CD4-positive, alpha-beta T cell treated with Interleukin-15 for 1 hour (primary cell): ENCODE results near the gene NUDCD3.

Experiments used
- DNase-seq: peaks from one replicate; pipeline ENCODE4 v3.0.0-alpha.2; 2020

The NUDCD3 gene

DNA sequence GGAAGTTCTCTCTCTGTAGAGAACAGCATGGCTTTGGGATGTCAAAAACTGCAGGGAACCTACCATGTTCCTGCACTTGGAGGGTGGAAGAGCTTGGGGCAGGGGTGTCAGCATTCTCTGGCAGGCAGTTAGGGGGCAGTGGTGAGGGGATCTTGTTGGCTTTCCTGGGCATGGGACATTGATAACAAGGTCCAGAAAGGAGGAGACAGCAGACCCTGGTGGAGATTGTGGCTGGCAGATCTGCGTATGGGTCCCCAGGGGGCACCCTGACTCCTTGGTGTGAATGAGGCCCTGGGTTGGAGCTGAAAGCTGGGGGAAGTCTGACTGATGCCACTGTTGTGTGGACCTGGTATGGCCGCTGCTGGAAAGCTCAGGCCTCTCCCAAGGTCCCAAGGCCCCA is 142.2 kb downstream of the NUDCD3 start:
- no peak for DNase-seq

DNA sequence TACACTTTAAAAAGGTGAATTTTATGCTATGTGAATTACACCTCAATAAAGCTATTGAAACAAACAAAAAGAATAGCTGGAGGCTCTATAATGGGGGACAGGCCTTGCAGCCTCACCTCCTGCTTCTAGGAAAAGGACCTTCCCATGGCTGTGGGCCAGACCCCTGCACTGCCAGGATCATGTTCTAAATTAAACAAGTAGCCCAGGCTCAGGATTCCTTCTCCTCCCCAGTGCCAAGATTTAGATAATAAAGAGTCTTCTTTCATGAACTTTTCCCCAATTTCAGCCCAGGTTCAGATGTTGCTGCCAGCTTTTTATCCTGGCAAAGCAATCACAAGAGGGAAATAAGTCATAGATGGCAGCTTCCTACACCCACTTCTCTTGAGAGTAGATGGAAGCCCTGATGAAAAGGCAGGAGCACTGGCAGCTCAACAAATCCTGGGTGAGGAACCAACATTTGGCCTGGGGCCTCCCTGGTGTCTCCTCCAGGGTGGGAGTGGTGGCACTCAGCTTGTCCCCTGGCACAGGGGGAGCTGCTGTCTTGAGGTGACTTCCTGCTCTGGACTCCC is 142.8 kb downstream of the NUDCD3 start:
- no peak for DNase-seq

DNA sequence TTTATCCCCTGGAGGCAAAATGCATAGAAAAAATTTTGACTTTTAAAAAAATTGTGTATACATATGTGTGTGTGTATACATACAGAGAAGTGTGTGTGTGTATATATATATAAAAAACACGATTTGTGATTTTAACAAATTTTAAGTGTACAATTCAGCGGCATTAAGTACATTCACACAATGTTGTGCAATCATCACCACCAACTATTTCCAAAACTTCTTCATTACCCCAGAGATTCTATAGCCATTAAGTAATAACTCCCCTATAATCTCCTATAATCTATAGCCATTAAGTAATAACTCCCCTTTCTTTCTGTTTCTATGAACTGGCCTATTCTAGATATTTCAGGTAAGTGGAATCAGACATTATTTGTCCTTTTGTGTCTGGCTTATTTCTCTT is 144.4 kb downstream of the NUDCD3 start:
- DNase-seq, result no peak

DNA sequence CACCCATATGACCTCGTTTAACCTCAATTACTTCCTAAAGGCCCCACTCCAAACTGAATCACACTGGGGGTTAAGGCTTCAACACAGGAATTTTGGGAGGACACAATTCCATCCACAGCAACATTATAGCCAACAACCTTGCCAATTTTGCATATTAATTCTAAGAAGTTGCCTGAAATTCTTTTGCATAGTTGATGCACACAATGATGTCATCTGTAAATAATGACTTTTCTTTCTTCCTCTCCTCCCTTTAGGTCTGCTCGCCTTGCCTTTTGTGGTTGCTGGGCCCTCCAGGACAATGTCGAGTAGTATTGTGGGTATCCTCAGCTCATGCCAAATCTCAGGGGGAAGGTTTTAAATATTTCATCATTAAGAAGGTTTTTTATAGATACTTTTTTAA is 149.1 kb downstream of the NUDCD3 start:
- DNase-seq, result no peak

DNA sequence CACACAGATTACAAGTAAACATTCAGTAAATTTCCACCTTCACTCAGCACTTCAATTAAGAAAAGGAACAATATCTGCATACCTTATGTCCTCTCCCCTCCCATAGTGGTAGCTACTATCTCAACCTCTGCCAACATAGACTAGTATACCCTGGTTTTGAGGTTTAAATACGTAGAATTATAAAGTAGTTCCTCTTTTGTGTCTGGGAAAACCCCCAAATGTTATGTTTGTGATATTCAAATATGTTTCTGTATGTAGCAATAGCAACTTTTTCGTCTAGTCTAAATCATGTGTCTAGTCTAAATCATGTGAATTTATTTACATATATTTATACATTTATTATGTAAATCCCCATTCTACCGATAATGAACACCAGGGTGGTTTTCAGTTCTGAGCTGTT is 151.9 kb downstream of the NUDCD3 start:
- DNase-seq, result no peak

DNA sequence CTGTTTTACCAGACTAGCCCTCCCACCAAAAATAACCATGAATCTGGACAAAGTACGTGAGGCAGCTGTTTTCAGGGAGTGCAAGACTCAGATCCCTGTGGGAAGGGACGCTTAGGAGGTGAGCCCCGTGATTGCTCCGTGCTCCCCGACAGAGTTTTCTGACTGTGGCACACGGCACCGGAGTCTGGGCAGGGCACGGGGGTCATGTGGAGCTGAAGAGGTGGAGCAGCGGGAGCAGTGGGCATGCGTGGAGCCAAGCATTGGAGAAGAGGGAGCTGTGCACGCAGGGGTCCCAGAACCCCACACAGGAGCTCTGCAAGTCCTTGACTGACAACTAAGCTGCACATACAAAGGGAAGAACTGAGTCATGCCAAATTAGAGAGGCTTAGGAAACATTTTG is 154.0 kb downstream of the NUDCD3 start:
- no peak for DNase-seq

DNA sequence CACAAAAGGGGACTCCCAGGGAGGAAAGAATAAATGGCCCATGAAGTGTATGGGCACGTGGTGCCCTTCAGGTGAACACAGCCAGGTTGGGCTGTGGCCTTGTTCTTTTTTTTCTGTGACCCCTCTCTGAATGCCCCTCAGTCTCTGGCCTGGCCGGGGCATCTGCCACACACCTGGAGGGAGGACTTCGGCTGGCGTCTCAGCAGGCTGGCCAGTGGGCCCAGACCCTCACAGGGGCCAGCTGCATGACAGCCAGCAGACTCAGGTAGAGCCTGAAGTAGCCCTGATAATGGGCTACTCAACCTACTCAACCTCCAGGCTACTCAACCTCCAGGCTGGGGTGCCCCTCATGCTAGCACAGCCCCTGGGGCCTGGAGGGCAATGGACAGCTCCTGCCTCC is 155.3 kb downstream of the NUDCD3 start:
- DNase-seq, result no peak

DNA sequence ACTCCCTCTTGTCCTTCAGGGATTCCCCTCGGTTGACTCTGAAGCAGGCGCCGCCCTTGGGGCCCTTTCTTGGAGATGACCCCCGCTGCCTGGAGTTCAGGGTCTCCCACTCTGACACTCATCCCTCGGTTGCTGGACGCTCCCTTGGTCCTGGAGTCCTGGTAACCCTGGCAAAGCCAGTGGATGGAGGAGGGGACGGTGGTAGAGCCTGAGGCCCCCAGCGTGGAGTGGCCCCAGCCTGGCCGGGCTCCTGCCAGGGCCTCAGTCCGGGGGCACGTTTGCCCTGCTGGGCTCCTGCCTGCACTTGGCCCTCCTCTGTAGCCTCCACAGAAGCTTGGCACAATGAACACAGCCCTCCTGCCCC is 155.7 kb downstream of the NUDCD3 start:
- DNase-seq, result no peak

DNA sequence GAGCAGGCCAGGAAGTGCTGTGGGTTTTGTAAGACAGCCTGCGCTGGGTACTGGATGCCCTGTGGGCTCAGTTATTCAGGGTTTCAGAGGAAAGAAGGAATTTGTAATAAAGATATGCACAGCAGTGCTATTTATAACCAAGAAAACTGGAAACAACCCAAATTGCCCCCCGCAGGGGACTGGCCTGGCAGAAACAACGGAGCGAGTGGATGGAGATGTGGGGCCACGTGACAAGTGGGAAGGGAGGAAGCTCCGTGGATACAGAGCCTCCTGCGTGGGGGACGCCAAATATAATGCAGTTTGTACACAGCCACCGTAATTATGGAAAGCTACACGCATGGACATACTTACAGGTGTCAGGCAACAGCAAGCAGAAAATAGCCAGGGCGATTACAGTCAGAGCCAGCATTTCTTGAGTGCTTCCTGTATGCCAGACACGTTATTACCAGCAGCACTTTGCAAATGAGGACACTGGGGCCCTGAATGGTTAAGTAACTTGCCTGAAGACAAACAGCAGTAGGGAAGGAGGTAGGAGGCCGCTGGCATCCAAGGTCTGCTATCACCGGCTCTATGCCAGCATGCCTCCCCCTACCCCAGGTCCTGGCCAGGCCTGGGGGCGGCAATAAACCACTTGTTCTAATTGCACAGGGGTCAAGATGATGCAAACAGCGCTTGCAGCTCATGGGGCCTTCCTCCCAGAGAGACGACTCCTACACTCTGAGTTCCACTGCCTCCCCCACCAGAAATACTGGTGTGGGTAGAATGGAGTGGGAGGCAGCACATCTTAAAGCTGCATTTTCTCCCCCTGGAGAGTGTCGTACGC is 156.3 kb downstream of the NUDCD3 start:
- no peak for DNase-seq

DNA sequence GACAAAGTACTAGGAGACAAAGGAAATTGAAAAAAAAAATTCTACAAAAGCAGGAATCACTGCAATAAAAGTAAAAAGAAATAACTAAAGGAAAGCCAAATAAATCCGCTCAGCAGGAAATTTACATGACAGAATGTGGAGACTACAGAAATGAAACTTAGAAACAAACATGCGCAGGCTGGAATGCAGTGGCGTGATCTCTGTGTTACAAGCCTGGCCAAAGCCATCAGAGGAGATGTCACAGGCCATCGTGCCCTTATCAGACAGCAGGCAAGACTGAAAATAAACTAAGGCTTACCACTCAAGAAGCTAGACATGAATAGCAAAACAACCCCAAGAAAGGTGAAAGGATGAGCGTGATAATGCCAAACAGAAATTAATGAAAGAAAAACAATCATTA is 158.8 kb downstream of the NUDCD3 start:
- no peak for DNase-seq

DNA sequence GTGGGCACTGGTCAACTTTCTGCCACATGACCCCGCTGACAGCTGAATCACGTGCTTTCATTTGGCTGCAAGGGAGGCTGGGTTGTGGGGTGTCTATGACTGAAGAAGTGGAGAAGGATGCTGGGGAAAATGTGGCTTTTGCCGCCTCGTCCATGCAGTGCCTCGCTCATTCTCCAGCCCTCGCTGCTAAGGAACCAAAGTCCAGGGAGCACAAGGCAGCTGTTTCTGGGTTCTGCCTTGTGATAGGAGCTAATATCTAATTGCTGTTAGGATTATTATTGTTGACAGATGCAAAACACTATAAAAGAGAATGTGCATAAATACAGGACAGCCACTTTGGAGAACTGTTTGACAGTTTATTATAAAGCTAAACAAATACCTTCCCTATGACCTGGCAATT is 160.1 kb downstream of the NUDCD3 start:
- no peak for DNase-seq

DNA sequence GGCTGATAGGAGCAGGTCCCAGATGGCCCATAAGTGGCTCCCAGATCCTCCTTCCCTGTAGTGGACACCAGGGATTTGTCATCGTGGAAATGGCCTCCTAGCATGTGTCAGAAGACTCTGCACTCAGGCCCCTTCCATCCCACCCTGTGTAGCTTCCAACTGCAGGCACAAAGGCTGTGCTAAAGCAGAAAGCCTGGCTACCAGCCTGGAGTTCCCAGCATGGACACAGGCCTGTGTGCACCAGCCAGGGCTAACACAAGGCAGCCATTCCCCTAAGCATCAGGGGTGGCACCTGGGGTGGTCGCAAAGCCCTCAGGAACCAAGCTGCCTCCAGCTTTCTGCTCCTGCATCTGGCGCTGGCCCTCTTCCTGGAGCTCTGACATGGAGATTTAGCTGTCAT is 160.6 kb downstream of the NUDCD3 start:
- DNase-seq, result no peak
